ENCODE data around the gene CLIC3. TPM values are rescaled to one million over a fixed set of nuclear protein-coding genes. Genes with fewer than 3 reads are reported as not detected.

Gene CLIC3
- polyA plus RNA-seq, 2 of the 4 experiments (the other 2 are of a cell fraction), result 0.61 to 6.4 TPM

GRCh38 chr9:136956604-136957003 lies 39.8 kb downstream of the CLIC3 start:
- H3K4me3 ChIP-seq, result no peak overlapping the region
- no peak for ATAC-seq
- H3K4me1 ChIP-seq, result no peaks in the 10 kb centered on the region
- POLR2A ChIA-PET, result no interaction called here
- H3K4me2 ChIP-seq, result no peak overlapping the region
- CTCF ChIA-PET, result interaction anchor here (0.8 kb wide), 1 partner anchor 9 kb away, joined by 4 read pairs; no protein-coding TSS in a partner anchor
- no peak for DNase-seq (ENCODE audit: low read depth in 1 of 2, low spot score in 1 of 2)
- no peak for FAIRE-seq
- H3K9me3 ChIP-seq, result no peaks in the 10 kb centered on the region
- H3K27ac ChIP-seq, result no peak overlapping the region
- WGBS (ENCODE audit: missing lambda C conversion rate), result 70% methylated on average over 4 of the region's 4 CpGs
- 0 out of 2 replicates have a peak, but pooled peaks have one; percentile 14 for TF ChIP-seq EHMT2 (IDR thresholded peaks at IDR 0.05; ENCODE audit: low read depth)
- no peak for TF ChIP-seq RCOR1 (IDR thresholded peaks at IDR 0.05; ENCODE audit: low read depth, low read length)

- FAIRE-seq (no peak), ATAC-seq (no peak), DNase-seq (ENCODE audit: low read depth in 1 of 2, low spot score in 1 of 2) (no peak)
- TF ChIP-seq FOSL2 (IDR thresholded peaks at IDR 0.05), result no peak
- TF ChIP-seq FOSL2 (CRISPR knock-in tag; IDR thresholded peaks at IDR 0.05), result no peak
- no peak for TF ChIP-seq NFE2L2 (conservative IDR thresholded peaks at IDR 0.05; ENCODE audit: low read length)
- TF ChIP-seq EHF (CRISPR knock-in tag; IDR thresholded peaks at IDR 0.05), result no peak
- no peak for TF ChIP-seq RCOR1 (IDR thresholded peaks at IDR 0.05; ENCODE audit: low read depth, low read length)
- TF ChIP-seq HES2 (IDR thresholded peaks at IDR 0.05), result no peak
- TF ChIP-seq EP300 (IDR thresholded peaks at IDR 0.05), result no peak
- no peak for TF ChIP-seq RAD21 (conservative IDR thresholded peaks at IDR 0.05 in 1 of 2, IDR thresholded peaks at IDR 0.05 in 1 of 2)
- no peak for TF ChIP-seq MAZ (IDR thresholded peaks at IDR 0.05; ENCODE audit: borderline replicate concordance, low read depth, low read length)
- TF ChIP-seq ZNF302 (CRISPR knock-in tag; IDR thresholded peaks at IDR 0.05), result no peak
- no peak overlapping the region for H3K4me3 ChIP-seq
- WGBS (ENCODE audit: missing lambda C conversion rate), result 80% methylated on average over 9 of the region's 9 CpGs
- ChIA-PET CTCF (interaction anchor here (0.8 kb wide), 1 partner anchor 9 kb away, joined by 4 read pairs; no protein-coding TSS in a partner anchor), POLR2A (no interaction called here)
- peaks cover 2% of the 10 kb centered on the region; the same call in 2 of the 3 replicates for H3K4me1 ChIP-seq
- no peak overlapping the region for H3K4me2 ChIP-seq
- no peak overlapping the region for H3K27ac ChIP-seq
- H3K9me3 ChIP-seq, result no peaks in the 10 kb centered on the region
Measured at GRCh38 chr9:136955943-136956335, 40.4 kb downstream of the CLIC3 start.

GRCh38 chr9:136955202-136955942 lies 41.0 kb downstream of the CLIC3 start:
- 75% methylated on average over 9 of the region's 14 CpGs for WGBS (ENCODE audit: missing lambda C conversion rate)
- TF ChIP-seq JUNB (IDR thresholded peaks at IDR 0.05) (no peak), BCL3 (IDR thresholded peaks at IDR 0.05) (no peak), CBX2 (IDR thresholded peaks at IDR 0.05; ENCODE audit: borderline replicate concordance, low read depth) (no peak), FOSL2 (IDR thresholded peaks at IDR 0.05) (no peak), FOSL2 (CRISPR knock-in tag; IDR thresholded peaks at IDR 0.05) (no peak), E2F6 (IDR thresholded peaks at IDR 0.05; ENCODE audit: borderline replicate concordance, low read depth) (no peak)
- POLR2A ChIA-PET, result no interaction called here
- ATAC-seq (no peak), FAIRE-seq (no peak), DNase-seq (ENCODE audit: low read depth in 1 of 2, low spot score in 1 of 2) (no peak)
- Histone ChIP-seq H3K27ac (no peak overlapping the region), H3K4me2 (no peak overlapping the region), H3K4me3 (no peak overlapping the region), H3K4me1 (peaks cover 7% of the 10 kb centered on the region), H3K9me3 (no peaks in the 10 kb centered on the region)
- CTCF ChIA-PET, result interaction anchor here (0.7 to 1.1 kb wide), 2 partner anchors 91 to 92 kb away, joined by 3 read pairs; partner anchors contain the start of gene NPDC1
